ENCODE results near the gene ANKRD1.
"Not testable (repeated sequence)": the region's sequence is repeated elsewhere in the genome, so short reads cannot be mapped to it uniquely, and the experiment has no call there.

ANKRD1 gene

DNA sequence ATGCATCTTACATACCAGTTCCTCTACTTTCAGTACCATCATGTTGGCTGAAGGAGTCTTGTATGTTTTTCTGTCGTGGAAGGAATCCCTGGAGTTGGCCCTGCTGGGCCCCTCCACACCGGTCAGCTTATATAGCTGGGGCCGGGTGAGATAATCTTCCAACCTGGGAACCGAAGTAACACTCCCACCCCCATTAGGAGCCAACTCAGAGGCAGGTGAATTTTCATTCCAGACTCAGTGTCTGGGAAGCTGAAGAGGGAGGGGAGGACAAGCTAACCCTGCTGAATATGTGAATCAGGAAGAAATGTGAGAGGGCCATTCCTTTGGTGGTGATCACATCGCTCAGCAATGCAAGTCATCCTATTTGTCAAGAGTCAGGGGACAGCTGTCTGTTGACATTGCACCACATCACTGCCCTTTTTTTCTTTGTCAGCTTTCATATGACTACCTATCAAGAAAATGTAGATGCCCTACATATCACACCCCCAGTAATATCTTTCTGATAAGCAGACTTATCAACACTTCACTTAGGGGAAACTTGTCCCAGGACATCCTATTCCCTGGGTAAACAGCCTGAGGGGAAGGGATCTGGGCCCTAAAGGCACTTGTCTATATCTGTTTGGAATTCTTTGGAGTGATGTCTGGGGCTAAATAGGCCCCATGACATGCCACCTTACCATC is at the start of gene ANKRD1:
Gene ANKRD1 (minus strand): TSS at position 102 of the 681 bp plus-strand sequence. CDS start 60 bp downstream, at position 42.
- intact Hi-C loops (cut with DNase I): no loop called here
- no peak for DNase-seq

DNA sequence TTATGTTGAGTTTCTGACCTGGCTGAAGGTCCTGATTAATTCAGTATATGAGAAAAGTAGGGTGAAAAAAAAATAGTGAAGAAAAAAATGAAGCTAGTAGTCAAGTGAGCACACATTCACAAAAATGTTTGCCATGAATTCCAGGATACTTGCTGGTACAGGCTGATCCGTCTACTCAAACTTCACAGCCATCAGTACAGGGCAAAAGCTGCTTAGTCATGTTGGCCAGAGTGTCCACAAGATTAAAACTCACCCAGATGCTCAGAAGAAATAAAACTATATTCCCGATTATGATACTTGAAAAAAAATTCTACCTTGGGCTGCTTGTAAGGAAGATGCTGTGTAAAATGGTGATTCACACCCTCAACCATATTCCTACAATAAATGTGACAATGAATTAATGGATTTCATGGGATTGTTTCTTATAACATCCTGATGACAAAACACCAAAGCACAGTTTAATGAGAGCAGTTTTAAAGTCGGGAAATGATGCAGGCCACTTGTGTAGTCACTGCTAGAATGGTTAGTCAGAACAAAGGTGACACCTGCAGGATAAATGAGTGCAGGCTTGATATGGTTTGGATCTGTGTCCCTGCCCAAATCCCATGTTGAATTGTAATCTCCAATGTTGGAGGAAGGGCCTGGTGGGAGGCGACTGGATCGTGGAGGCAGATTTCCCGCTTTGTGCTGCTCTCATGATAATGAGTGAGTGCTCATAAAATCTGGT is 49.2 kb upstream of the ANKRD1 start:
- no peak for DNase-seq
- intact Hi-C loops (cut with DNase I): no loop called here

GRCh38 chr10:90969121-90969534 is 48.2 kb upstream of the ANKRD1 start:
- intact Hi-C loops (cut with DNase I): no loop called here
- no peak for DNase-seq

- intact Hi-C loops (cut with DNase I): no loop called here
- no peak for DNase-seq
These were observed 47.6 kb upstream of the ANKRD1 start for GRCh38 chr10:90968328-90969081.

DNA sequence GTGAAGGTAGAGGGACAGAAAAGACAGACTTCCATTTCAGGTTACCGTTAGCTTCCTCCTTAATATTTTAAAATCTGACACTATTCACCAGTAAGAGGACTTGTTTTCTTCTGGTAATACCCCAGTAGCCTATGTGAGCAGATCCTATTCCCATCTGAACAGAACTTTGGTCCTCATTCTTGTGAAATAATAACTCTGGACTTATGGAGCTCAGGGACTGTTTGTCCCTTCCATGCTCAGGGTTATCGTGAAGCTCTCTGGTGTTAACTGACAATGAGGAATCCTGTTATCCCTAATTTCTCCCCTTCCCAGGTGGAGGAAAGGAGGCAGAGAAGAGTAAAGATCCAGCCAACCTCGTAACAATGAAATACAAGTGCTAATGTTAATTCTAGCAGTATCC is 47.0 kb upstream of the ANKRD1 start:
- intact Hi-C loops (cut with DNase I): no loop called here
- no peak for DNase-seq

GRCh38 chr10:90966146-90966545 is 45.3 kb upstream of the ANKRD1 start:
- DNase-seq: no peak

DNA sequence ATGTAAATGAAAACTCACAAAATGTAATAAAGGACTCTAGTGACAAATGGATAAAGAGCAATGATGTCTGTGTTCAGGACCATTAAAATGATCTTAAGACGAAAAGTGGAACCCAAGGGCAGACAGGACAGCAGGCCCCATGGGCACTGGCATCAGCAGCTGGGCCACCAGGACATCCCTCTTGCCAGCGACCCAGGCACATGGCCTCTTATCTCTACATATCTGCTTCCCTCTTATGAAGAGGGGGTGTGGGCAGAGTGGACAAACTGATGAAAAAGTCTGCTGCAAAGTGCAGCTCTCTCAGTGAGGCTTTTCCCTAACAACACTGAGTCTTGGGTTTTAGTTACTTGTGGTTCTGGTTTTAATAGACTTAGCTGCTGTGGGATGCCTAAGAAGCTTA is 44.8 kb upstream of the ANKRD1 start:
- intact Hi-C loops (cut with DNase I): no loop called here
- no peak for DNase-seq

More at GRCh38 chr10:90966146-90966545, 45.3 kb upstream of the ANKRD1 start:
- intact Hi-C loops (cut with DNase I): no loop called here

GRCh38 chr10:90964781-90965465 is 44.0 kb upstream of the ANKRD1 start:
- intact Hi-C loops (cut with DNase I): no loop called here
- DNase-seq: no peak

DNA sequence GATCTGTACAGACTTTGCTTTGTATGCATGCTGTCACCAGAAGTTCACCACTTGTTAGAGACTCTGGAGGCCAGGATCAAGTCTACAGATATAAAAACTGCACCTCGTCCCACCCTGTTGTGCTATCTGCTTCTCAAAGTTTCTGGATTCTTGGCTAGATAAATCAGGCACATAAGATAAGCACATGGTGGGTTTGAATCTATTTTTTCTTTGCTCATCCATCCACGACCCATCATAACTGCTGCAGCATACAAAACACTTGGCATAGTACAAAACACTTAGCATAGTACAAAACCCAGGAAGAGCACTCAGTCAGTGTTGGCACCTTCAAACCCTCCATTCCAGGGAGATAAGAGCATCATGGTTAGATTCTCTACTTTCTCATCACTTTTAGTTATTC is 42.4 kb upstream of the ANKRD1 start:
- no peak for DNase-seq
- intact Hi-C loops (cut with DNase I): no loop called here

- no peak for DNase-seq
- intact Hi-C loops (cut with DNase I): no loop called here
These were observed 39.5 kb upstream of the ANKRD1 start for GRCh38 chr10:90960355-90960814.

- intact Hi-C loops (cut with DNase I): no loop called here
- no peak for DNase-seq
These were observed 38.9 kb upstream of the ANKRD1 start for GRCh38 chr10:90959826-90960225.

- no peak for DNase-seq
- intact Hi-C loops (cut with DNase I): no loop called here
These were observed 37.9 kb upstream of the ANKRD1 start for GRCh38 chr10:90958781-90959180.

DNA sequence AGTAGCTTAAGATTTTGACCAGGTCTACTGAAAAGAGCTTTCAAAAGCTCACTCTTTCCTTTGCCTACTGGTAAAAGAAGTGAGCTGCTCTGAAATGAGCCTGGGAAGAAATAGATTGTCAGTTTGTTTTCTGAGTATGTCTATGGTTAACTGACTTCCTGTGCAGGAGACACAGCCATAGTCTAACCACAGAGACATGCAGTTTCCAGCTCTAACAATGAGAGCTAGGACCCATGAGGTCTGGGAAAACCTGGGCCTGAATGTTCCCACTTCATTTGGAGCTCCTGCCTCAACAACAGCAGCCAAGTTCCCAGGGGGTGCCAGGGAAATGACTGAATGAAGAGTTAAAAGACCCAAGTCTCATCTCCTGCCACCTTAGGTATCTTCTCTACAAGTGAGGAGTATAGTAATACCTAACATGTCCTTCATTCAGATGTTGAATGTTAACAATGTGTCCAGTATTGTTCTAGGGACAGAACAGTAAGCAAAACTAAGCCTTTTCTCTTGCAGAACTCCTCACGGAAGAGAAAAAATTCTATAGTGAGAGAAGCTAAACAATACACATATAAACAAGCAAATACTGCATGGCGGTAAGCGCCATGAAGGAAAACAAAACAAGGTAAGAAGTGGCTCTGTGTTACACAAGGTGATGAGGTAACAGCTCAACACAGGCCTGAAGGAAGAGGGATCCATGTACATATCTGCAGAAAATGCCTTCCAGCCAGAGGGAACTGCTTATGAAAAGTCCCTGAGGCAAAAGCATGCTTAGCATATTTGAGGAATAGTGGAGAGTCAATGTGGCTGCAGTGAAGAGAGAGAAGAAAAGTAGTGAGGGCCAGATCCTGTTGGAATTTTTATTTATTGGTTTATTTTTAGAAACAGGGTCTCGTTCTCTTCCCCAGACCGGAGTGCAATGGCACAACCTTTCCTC is 26.4 kb upstream of the ANKRD1 start:
- DNase-seq: no peak
- intact Hi-C loops (cut with DNase I): no loop called here

GRCh38 chr10:90945491-90946070 is 24.7 kb upstream of the ANKRD1 start:
- intact Hi-C loops (cut with DNase I): no loop called here
- DNase-seq: peak in 5 of 10 donors; percentile 8 to 78 (median 18)

DNA sequence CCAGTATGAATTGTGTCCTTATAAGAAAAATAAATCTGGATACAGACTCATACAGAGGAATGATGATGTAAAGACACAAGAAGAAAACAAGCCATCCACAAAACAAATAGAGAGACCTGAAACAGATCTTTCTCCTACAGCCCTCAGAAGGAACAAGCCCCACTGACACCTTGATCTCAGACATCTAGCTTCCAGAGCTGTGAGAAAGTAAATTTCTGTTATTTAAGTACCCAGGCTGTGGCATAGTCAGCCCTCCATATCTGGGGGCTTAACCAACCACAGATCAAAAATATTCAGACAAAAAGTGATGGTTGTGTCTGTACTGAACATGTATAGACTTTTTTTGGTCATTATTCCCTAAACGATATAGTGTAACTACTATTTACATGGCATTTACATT is 23.9 kb upstream of the ANKRD1 start:
- no peak for DNase-seq
- intact Hi-C loops (cut with DNase I): no loop called here

GRCh38 chr10:90942980-90943379 is 22.1 kb upstream of the ANKRD1 start:
- DNase-seq; intact Hi-C loops (cut with DNase I): not testable (repeated sequence)

GRCh38 chr10:90939648-90940047 is 18.8 kb upstream of the ANKRD1 start:
- intact Hi-C loops (cut with DNase I): no loop called here
- no peak for DNase-seq

GRCh38 chr10:90939116-90939515 is 18.2 kb upstream of the ANKRD1 start:
- DNase-seq: no peak
- intact Hi-C loops (cut with DNase I): no loop called here

GRCh38 chr10:90937645-90938258 is 16.9 kb upstream of the ANKRD1 start:
- intact Hi-C loops (cut with DNase I): no loop called here
- DNase-seq: no peak
